IMR-90 (cell line): ENCODE results near the gene UBE2QL1. TPM values are rescaled to one million over a fixed set of nuclear protein-coding genes. Genes with fewer than 3 reads are reported as not detected.

Experiments
- ATAC-seq: fragments of 200-7000 bp; cut with Tn5 transposase; 2 replicates; pipeline ENCODE4 v1.9.1; 2020; ENCODE audit warnings: low read depth, mild to moderate bottlenecking, moderate library complexity
- BruUV-seq: library from RNA; stranded (reverse); fragments of 400-500 nt; replicated peaks from 2 replicates; lab custom pipeline; 2021; lab: Mats Ljungman, UMichigan
- CTCF ChIA-PET: fragments of 300-600 bp; formaldehyde crosslinking; extraction: SDS; loops from one replicate; lab custom pipeline; 2021; ENCODE audit warnings: antibody characterized with exemption; lab: Yijun Ruan, JAX
- POLR2A ChIA-PET: fragments of 300-600 bp; sonication (Branson Sonifier 250); formaldehyde crosslinking; loops from one replicate; lab custom pipeline; 2022; ENCODE audit warnings: antibody characterized with exemption; ENCODE audit not compliant: unreplicated experiment; lab: Charles Lee
- DNase-seq: peaks from one replicate; pipeline ENCODE4 v3.0.0; 2013
- H2AFZ ChIP-seq: replicated peaks from 2 replicates; pipeline ENCODE3; 2013; ENCODE audit warnings: low read length, mild to moderate bottlenecking; ENCODE audit not compliant: poor library complexity
- H2AK5ac ChIP-seq: 2 replicates; pipeline ENCODE4 v1.6.1; 2013; ENCODE audit warnings: low read depth, low read length, inconsistent platforms
- H2AK9ac ChIP-seq: replicated peaks from 2 replicates; pipeline ENCODE3; 2013; ENCODE audit warnings: mild to moderate bottlenecking, low read depth, low read length, moderate library complexity; ENCODE audit not compliant: poor library complexity
- H2BK120ac ChIP-seq: 2 replicates; pipeline ENCODE4 v1.6.1; 2013; ENCODE audit warnings: low read depth, low read length, inconsistent platforms
- H2BK15ac ChIP-seq: 3 replicates; pipeline ENCODE4 v1.6.1; 2013; ENCODE audit warnings: low read depth, low read length, inconsistent platforms
- H2BK20ac ChIP-seq: 2 replicates; pipeline ENCODE4 v1.6.1; 2013; ENCODE audit warnings: low read depth, mild to moderate bottlenecking, inconsistent platforms, low read length, moderate library complexity
- H2BK5ac ChIP-seq: 2 replicates; pipeline ENCODE4 v1.6.1; 2013; ENCODE audit warnings: mild to moderate bottlenecking, low read depth, low read length, inconsistent platforms; ENCODE audit not compliant: poor library complexity, severe bottlenecking
- H3K14ac ChIP-seq: replicated peaks from 2 replicates; pipeline ENCODE4 v1.6.1; 2013; ENCODE audit warnings: low read depth, low read length, inconsistent platforms
- H3K18ac ChIP-seq: 2 replicates; pipeline ENCODE4 v1.6.1; 2013; ENCODE audit warnings: low read depth, low read length, control low read depth
- H3K23ac ChIP-seq: 2 replicates; pipeline ENCODE4 v1.6.1; 2013; ENCODE audit warnings: low read depth, low read length, inconsistent platforms
- H3K27ac ChIP-seq: 2 replicates; pipeline ENCODE4 v1.5.1; 2013; ENCODE audit warnings: mild to moderate bottlenecking, control low read depth, low read length; ENCODE audit not compliant: insufficient read depth
- H3K27me3 ChIP-seq: 2 replicates; pipeline ENCODE4 v1.6.1; 2013; ENCODE audit warnings: low read length; ENCODE audit not compliant: control insufficient read depth, insufficient read depth
- H3K36me3 ChIP-seq: 2 replicates; pipeline ENCODE4 v1.6.1; 2013; ENCODE audit warnings: low read length, mixed read lengths; ENCODE audit not compliant: control insufficient read depth, insufficient read depth
- H3K4ac ChIP-seq: 2 replicates; pipeline ENCODE4 v1.6.1; 2013; ENCODE audit warnings: low read depth, low read length, inconsistent platforms
- H3K4me1 ChIP-seq: 2 replicates; pipeline ENCODE4 v1.6.1; 2013; ENCODE audit warnings: low read length, mixed read lengths; ENCODE audit not compliant: control insufficient read depth, insufficient read depth
- H3K4me2 ChIP-seq: 2 replicates; pipeline ENCODE4 v1.6.1; 2013; ENCODE audit warnings: low read depth, mild to moderate bottlenecking, control low read depth, low read length, moderate library complexity
- H3K4me3 ChIP-seq: 2 replicates; pipeline ENCODE4 v1.5.1; 2013; ENCODE audit warnings: low read depth, mild to moderate bottlenecking, control low read depth, low read length, moderate library complexity; ENCODE audit not compliant: insufficient read depth
- H3K56ac ChIP-seq: 2 replicates; pipeline ENCODE4 v1.6.1; 2013; ENCODE audit warnings: low read length, inconsistent platforms; ENCODE audit not compliant: insufficient read depth; ENCODE audit errors: extremely low read depth
- H3K79me1 ChIP-seq, 2 experiments: 2 replicates each; pipeline ENCODE4 v1.6.1; 2013; ENCODE audit warnings: low read length in 2 of 2, inconsistent platforms in 1 of 2, low read depth in 1 of 2
- H3K9ac ChIP-seq: 2 replicates; pipeline ENCODE4 v1.6.1; 2013; ENCODE audit warnings: low read depth, low read length, control low read depth
- H3K9me1 ChIP-seq: 2 replicates; pipeline ENCODE4 v1.6.1; 2013; ENCODE audit warnings: low read length, inconsistent platforms; ENCODE audit not compliant: insufficient read depth
- H3K9me3 ChIP-seq: 2 replicates; pipeline ENCODE4 v1.6.1; 2013; ENCODE audit warnings: low read length; ENCODE audit not compliant: control insufficient read depth, insufficient read depth
- H4K20me1 ChIP-seq: 2 replicates; pipeline ENCODE4 v1.6.1; 2013; ENCODE audit warnings: low read length, inconsistent platforms; ENCODE audit not compliant: insufficient read depth
- H4K5ac ChIP-seq: 2 replicates; pipeline ENCODE4 v1.6.1; 2013; ENCODE audit warnings: mild to moderate bottlenecking, low read depth, low read length, control low read depth
- H4K8ac ChIP-seq, 2 experiments: 2 replicates each; pipeline ENCODE4 v1.6.1; 2013; ENCODE audit warnings: low read depth in 2 of 2, low read length in 2 of 2, control low read depth in 1 of 2, inconsistent platforms in 1 of 2
- H4K91ac ChIP-seq: 2 replicates; pipeline ENCODE4 v1.6.1; 2013; ENCODE audit warnings: low read depth, low read length, inconsistent platforms; ENCODE audit not compliant: insufficient read depth
- BHLHE40 ChIP-seq: fragments of 150-350 bp; IDR thresholded peaks from 2 replicates; pipeline ENCODE4 v1.6.1; 2016; ENCODE audit warnings: mild to moderate bottlenecking, low read depth, low read length
- CEBPB ChIP-seq: IDR thresholded peaks from 2 replicates; pipeline ENCODE4 v1.6.1; 2012; ENCODE audit warnings: low read depth, low read length, improper control_type of control experiment
- CTCF ChIP-seq: conservative IDR thresholded peaks from 2 replicates; pipeline ENCODE4 v1.5.1; 2012; ENCODE audit warnings: mild to moderate bottlenecking, low read depth, low read length, improper control_type of control experiment
- ELK1 ChIP-seq: fragments of 150-350 bp; IDR thresholded peaks from 2 replicates; pipeline ENCODE4 v1.6.1; 2016; ENCODE audit warnings: low read depth, mild to moderate bottlenecking, low read length, moderate library complexity, borderline replicate concordance
- FOS ChIP-seq: fragments of 150-350 bp; IDR thresholded peaks from 2 replicates; pipeline ENCODE4 v1.6.1; 2016; ENCODE audit warnings: low read depth, low read length
- MXI1 ChIP-seq: IDR thresholded peaks from 2 replicates; pipeline ENCODE4 v1.6.1; 2012; ENCODE audit warnings: low read depth, mild to moderate bottlenecking, low read length, moderate library complexity, borderline replicate concordance
- NFE2L2 ChIP-seq: fragments of 150-350 bp; IDR thresholded peaks from 2 replicates; pipeline ENCODE4 v1.6.1; 2016; ENCODE audit warnings: low read depth, mild to moderate bottlenecking, low read length
- POLR2A ChIP-seq: IDR thresholded peaks from 2 replicates; pipeline ENCODE4 v1.6.1; 2012; ENCODE audit warnings: mild to moderate bottlenecking, low read depth, low read length
- RFX5 ChIP-seq: IDR thresholded peaks from 2 replicates; pipeline ENCODE4 v1.8.0; 2012; ENCODE audit warnings: low read depth, mild to moderate bottlenecking, low read length, moderate library complexity
- SMC3 ChIP-seq: fragments of 150-350 bp; IDR thresholded peaks from 2 replicates; pipeline ENCODE4 v1.6.1; 2016; ENCODE audit warnings: low read depth, mild to moderate bottlenecking, antibody characterized with exemption, low read length, moderate library complexity
- USF2 ChIP-seq: fragments of 150-350 bp; IDR thresholded peaks from 2 replicates; pipeline ENCODE4 v1.6.1; 2017; ENCODE audit warnings: mild to moderate bottlenecking, antibody characterized with exemption, low read length, low read depth
- WGBS, 2 experiments: methylation state at CpG; one replicate each; pipeline versions ENCODE4 v1.1.5 to v1.1.7; 2013; ENCODE audit warnings: missing lambda C conversion rate in 2 of 2; ENCODE audit not compliant: insufficient read length in 1 of 2; ENCODE audit errors: extremely low coverage in 2 of 2; 5-methylcytosine and 5-hydroxymethylcytosine counted together
- dilution Hi-C: fragments of 300-500 bp; cut with HindIII; formaldehyde crosslinking; loops from one replicate; pipeline ENCODE4 v1.14.3; 2018; ENCODE audit warnings: low sequenced_read_pairs; ENCODE audit not compliant: unreplicated experiment
- in situ Hi-C: fragments of 300-500 bp; cut with MboI; formaldehyde crosslinking; loops from 3 replicates; pipeline ENCODE4 v1.14.3; 2019; ENCODE audit warnings: low sequenced_read_pairs, inconsistent platforms, mixed read lengths
- intact Hi-C: fragments of 100-400 bp; cut with micrococcal nuclease; formaldehyde crosslinking; loops from 2 replicates; pipeline ENCODE4 v1.10.0; 2022
- polyA plus RNA-seq, 3 experiments: library from polyadenylated mRNA; depleted of rRNA; stranded (reverse); fragments of >200 nt; gene quantifications; 2 replicates each; pipeline ENCODE4 v1.2.3, GENCODE V29; 2012; ENCODE audit warnings: low replicate concordance in 1 of 3
- total RNA-seq: library from RNA; depleted of rRNA; stranded (reverse); fragments of >200 nt; gene quantifications from 2 replicates; pipeline ENCODE4 v1.2.3, GENCODE V29; 2012

UBE2QL1 gene
- total and polyA plus RNA-seq, 2 of the 4 experiments (the other 2 are of a cell fraction): not detected

GRCh38 chr5:6401410-6401809, 47.2 kb upstream of the UBE2QL1 start:
- Histone ChIP-seq H3K23ac (no peak overlapping the region), H3K9me3 (no peaks in the 10 kb centered on the region), H4K20me1 (no peaks in the 10 kb centered on the region), H3K9me1 (no peaks in the 10 kb centered on the region), H3K36me3 (no peaks in the 10 kb centered on the region), H2BK20ac (no peak overlapping the region), H3K4ac (no peak overlapping the region), H4K5ac (no peak overlapping the region), H2BK120ac (no peak overlapping the region), H2AFZ (no peak overlapping the region), H3K4me1 (no peaks in the 10 kb centered on the region), H3K27me3 (no peaks in the 10 kb centered on the region), H3K18ac (no peak overlapping the region), H3K4me2 (no peak overlapping the region), H4K91ac (no peak overlapping the region), H2AK9ac (no peak overlapping the region), H3K27ac (no peak overlapping the region), H2BK15ac (no peak overlapping the region), H3K56ac (no peak overlapping the region), H3K4me3 (no peak overlapping the region), H3K14ac (no peak overlapping the region), H4K8ac (no peak overlapping the region), H3K79me1 (no peaks in the 10 kb centered on the region), H2BK5ac (no peak overlapping the region), H2AK5ac (no peak overlapping the region), H3K9ac (no peak overlapping the region)
- dilution Hi-C loops: no loop called here
- ChIA-PET POLR2A (no interaction called here), CTCF (no interaction called here)
- TF ChIP-seq FOS (no peak), SMC3 (no peak), NFE2L2 (no peak), USF2 (no peak), CTCF (no peak), MXI1 (no peak), RFX5 (no peak), ELK1 (no peak), BHLHE40 (no peak), CEBPB (no peak), POLR2A (no peak)
- ATAC-seq: no peak
- in situ Hi-C loops: no loop called here
- no TSS peak for BruUV-seq
- intact Hi-C loops: no loop called here
- no CpG with 5 or more reads among the region's 2 CpGs for WGBS, 2 experiments
- no peak for DNase-seq
